Ovary (tissue), 3 donors: ENCODE measurements around the gene CORO1C.

Source experiments
- CTCF ChIP-seq, 3 donors: fragments of 450-650 bp in 2 of 3; fragments of 200-600 bp in 1 of 3; IDR thresholded peaks; one replicate each; pipeline versions ENCODE4 v1.5.1 to v1.8.0; 2016 to 2022; ENCODE audit warnings: antibody characterized with exemption in 3 of 3, mild to moderate bottlenecking in 1 of 3
- POLR2A ChIP-seq: fragments of 450-650 bp; IDR thresholded peaks from one replicate; pipeline ENCODE4 v1.6.1; 2017; ENCODE audit warnings: antibody characterized with exemption, mild to moderate bottlenecking, moderate library complexity
- donor health status: DM: no; HTN: no; CAD: no.

- TF ChIP-seq CTCF (IDR thresholded peaks at IDR 0.05) (no peak), POLR2A (no peak)
Measured at GRCh38 chr12:108693186-108693730, 38.1 kb downstream of the CORO1C start.
